ENCODE data around the gene VIPR1.
A peak's percentile ranks its signal among the peaks of the same experiment; 100 is the strongest.
"Not testable (repeated sequence)": the region's sequence is repeated elsewhere in the genome, so short reads cannot be mapped to it uniquely, and the experiment has no call there.

The VIPR1 gene

GRCh38 chr3:42575137-42575741 is 72.8 kb downstream of the VIPR1 start:
- Histone ChIP-seq H3K27ac (ENCODE audit: low read depth, low read length, poor library complexity, severe bottlenecking) (no peak overlapping the region), H3K79me2 (ENCODE audit: insufficient read depth, low read length) (peaks cover 17% of the 10 kb centered on the region), H3K9me2 (ENCODE audit: low read depth, low read length) (no peaks in the 10 kb centered on the region), H3K4me3 (ENCODE audit: low read depth, low read length, poor library complexity, severe bottlenecking) (no peak overlapping the region), H3K4me2 (ENCODE audit: low read length) (no peak overlapping the region), H3K9me3 (ENCODE audit: low read length) (peaks cover 24% of the 10 kb centered on the region), H3K36me3 (ENCODE audit: insufficient read depth, low read length) (peaks cover 50% of the 10 kb centered on the region), H3K9ac (ENCODE audit: low read length) (no peak overlapping the region), H3F3A (ENCODE audit: insufficient read depth, low read length) (0 out of 2 replicates have a peak, but pooled peaks cover 3% of the 10 kb centered on the region), H3K27me3 (ENCODE audit: insufficient read depth, low read length) (no peaks in the 10 kb centered on the region), H2AFZ (ENCODE audit: low read length) (no peak overlapping the region), H4K20me1 (ENCODE audit: insufficient read depth, low read length) (no peaks in the 10 kb centered on the region), H3K4me1 (ENCODE audit: insufficient read depth, low read length, severe bottlenecking) (peaks cover 7% of the 10 kb centered on the region)
- TF ChIP-seq CTCF (IDR thresholded peaks at IDR 0.05; ENCODE audit: low read length) (no peak), EZH2 (IDR thresholded peaks at IDR 0.05; ENCODE audit: borderline replicate concordance, low read length) (no peak)

GRCh38 chr3:42578054-42578453 is 75.6 kb downstream of the VIPR1 start:
- TF ChIP-seq CTCF (IDR thresholded peaks at IDR 0.05; ENCODE audit: low read length) (no peak), EZH2 (IDR thresholded peaks at IDR 0.05; ENCODE audit: borderline replicate concordance, low read length) (no peak)
- Histone ChIP-seq H3K9ac (ENCODE audit: low read length) (no peak overlapping the region), H4K20me1 (ENCODE audit: insufficient read depth, low read length) (no peaks in the 10 kb centered on the region), H3K4me1 (ENCODE audit: insufficient read depth, low read length, severe bottlenecking) (peaks cover 24% of the 10 kb centered on the region), H3K4me2 (ENCODE audit: low read length) (no peak overlapping the region), H3K9me3 (ENCODE audit: low read length) (peaks cover 24% of the 10 kb centered on the region), H3K36me3 (ENCODE audit: insufficient read depth, low read length) (peaks cover 46% of the 10 kb centered on the region), H3K9me2 (ENCODE audit: low read depth, low read length) (no peaks in the 10 kb centered on the region), H2AFZ (ENCODE audit: low read length) (no peak overlapping the region), H3F3A (ENCODE audit: insufficient read depth, low read length) (0 out of 2 replicates have a peak, but pooled peaks cover 3% of the 10 kb centered on the region), H3K79me2 (ENCODE audit: insufficient read depth, low read length) (peaks cover 24% of the 10 kb centered on the region), H3K27me3 (ENCODE audit: insufficient read depth, low read length) (no peaks in the 10 kb centered on the region), H3K27ac (ENCODE audit: low read depth, low read length, poor library complexity, severe bottlenecking) (no peak overlapping the region), H3K4me3 (ENCODE audit: low read depth, low read length, poor library complexity, severe bottlenecking) (no peak overlapping the region)

GRCh38 chr3:42579346-42579745 is 76.9 kb downstream of the VIPR1 start:
- H3K9me2 ChIP-seq (ENCODE audit: low read depth, low read length); H3K9ac ChIP-seq (ENCODE audit: low read length); H3F3A ChIP-seq (ENCODE audit: insufficient read depth, low read length); H4K20me1 ChIP-seq (ENCODE audit: insufficient read depth, low read length); H3K27me3 ChIP-seq (ENCODE audit: insufficient read depth, low read length); H3K27ac ChIP-seq (ENCODE audit: low read depth, low read length, poor library complexity, severe bottlenecking); H3K4me3 ChIP-seq (ENCODE audit: low read depth, low read length, poor library complexity, severe bottlenecking); H2AFZ ChIP-seq (ENCODE audit: low read length); H3K4me2 ChIP-seq (ENCODE audit: low read length): not testable (repeated sequence)
- H3K4me1 ChIP-seq (ENCODE audit: insufficient read depth, low read length, severe bottlenecking): peaks cover 32% of the 10 kb centered on the region
- peaks cover 33% of the 10 kb centered on the region for H3K36me3 ChIP-seq (ENCODE audit: insufficient read depth, low read length)
- H3K79me2 ChIP-seq (ENCODE audit: insufficient read depth, low read length): peaks cover 24% of the 10 kb centered on the region
- H3K9me3 ChIP-seq (ENCODE audit: low read length): peaks cover 17% of the 10 kb centered on the region

- peak overlapping the region; percentile 81 for H3K27ac ChIP-seq (ENCODE audit: low read depth, low read length, poor library complexity, severe bottlenecking)
- peaks cover 5% of the 10 kb centered on the region; the same call in 1 of the 2 replicates for H3K9me3 ChIP-seq (ENCODE audit: low read length)
- no peaks in the 10 kb centered on the region for H3K9me2 ChIP-seq (ENCODE audit: low read depth, low read length)
- H3K4me3 ChIP-seq (ENCODE audit: low read depth, low read length, poor library complexity, severe bottlenecking): peak overlapping the region; percentile 92
- no peaks in the 10 kb centered on the region for H4K20me1 ChIP-seq (ENCODE audit: insufficient read depth, low read length)
- H3K36me3 ChIP-seq (ENCODE audit: insufficient read depth, low read length): peaks cover 15% of the 10 kb centered on the region
- 0 out of 2 replicates have a peak, but pooled peaks cover 3% of the 10 kb centered on the region for H3F3A ChIP-seq (ENCODE audit: insufficient read depth, low read length)
- no peak for TF ChIP-seq CTCF (IDR thresholded peaks at IDR 0.05; ENCODE audit: low read length)
- no peak for TF ChIP-seq EZH2 (IDR thresholded peaks at IDR 0.05; ENCODE audit: borderline replicate concordance, low read length)
- no peaks in the 10 kb centered on the region for H3K27me3 ChIP-seq (ENCODE audit: insufficient read depth, low read length)
- peak overlapping the region; percentile 93 for H3K9ac ChIP-seq (ENCODE audit: low read length)
- H3K4me1 ChIP-seq (ENCODE audit: insufficient read depth, low read length, severe bottlenecking): peaks cover 32% of the 10 kb centered on the region
- H2AFZ ChIP-seq (ENCODE audit: low read length): no peak overlapping the region
- peak overlapping the region; percentile 84 for H3K4me2 ChIP-seq (ENCODE audit: low read length)
- peaks cover 12% of the 10 kb centered on the region; the same call in 1 of the 2 replicates for H3K79me2 ChIP-seq (ENCODE audit: insufficient read depth, low read length)
These were observed 78.9 kb downstream of the VIPR1 start for GRCh38 chr3:42581400-42581708.
